Urinary bladder (tissue), 4 donors: ENCODE results near the gene SPATA31C2. TPM values are rescaled to one million over a fixed set of nuclear protein-coding genes. Genes with fewer than 3 reads are reported as not detected.
"Not testable (repeated sequence)": the region's sequence is repeated elsewhere in the genome, so short reads cannot be mapped to it uniquely, and the experiment has no call there.

ENCODE experiments used
- DNase-seq: peaks from one replicate; pipeline ENCODE4 v3.0.0-alpha.2; 2015; ENCODE audit errors: extremely low spot score
- H3K27ac ChIP-seq: one replicate; pipeline ENCODE4 v1.5.1; 2013; ENCODE audit warnings: low read depth, mild to moderate bottlenecking, moderate library complexity
- H3K36me3 ChIP-seq: one replicate; pipeline ENCODE4 v1.6.1; 2013; ENCODE audit warnings: mild to moderate bottlenecking, moderate library complexity; ENCODE audit not compliant: insufficient read depth
- H3K4me1 ChIP-seq: one replicate; pipeline ENCODE4 v1.6.1; 2013; ENCODE audit warnings: mild to moderate bottlenecking, moderate library complexity; ENCODE audit not compliant: insufficient read depth
- H3K4me3 ChIP-seq: one replicate; pipeline ENCODE4 v1.5.1; 2013; ENCODE audit warnings: low read depth, low read length
- WGBS: extraction: QIAGEN DNeasy Blood & Tissue Kit; methylation state at CpG from one replicate; pipeline ENCODE4 v1.1.7; 2013; 5-methylcytosine and 5-hydroxymethylcytosine counted together
- polyA plus RNA-seq: library from polyadenylated mRNA; stranded (reverse); fragments of 200-250 nt; gene quantifications from one replicate; pipeline ENCODE4 v1.2.3, GENCODE V29; 2013
- total RNA-seq: library from RNA; depleted of rRNA; stranded (reverse); fragments of >200 nt; gene quantifications from one replicate; pipeline ENCODE4 v1.2.3, GENCODE V29; 2014
- donor health status: healthy with polysubstance abuse.
- donor health status: healthy.

Gene SPATA31C2
- not detected for total RNA-seq
- not detected for polyA plus RNA-seq

GRCh38 chr9:88138375-88138774, at the start of gene SPATA31C2:
Gene SPATA31C2 (minus strand): TSS chr9:88138475. CDS start chr9:88138446, 29 bp downstream.
- not testable (repeated sequence) for H3K4me3 ChIP-seq, H3K36me3 ChIP-seq, DNase-seq, H3K4me1 ChIP-seq, H3K27ac ChIP-seq
- 74% methylated on average over 1 of the region's 8 CpGs for WGBS

- 35% methylated on average over 2 of the region's 2 CpGs for WGBS
- no peaks in the 10 kb centered on the region for H3K4me1 ChIP-seq
- no peak for DNase-seq
- H3K27ac ChIP-seq: no peak overlapping the region
- no peak overlapping the region for H3K4me3 ChIP-seq
- H3K36me3 ChIP-seq: no peaks in the 10 kb centered on the region
Observed at GRCh38 chr9:88187631-88188030, 49.4 kb upstream of the SPATA31C2 start.

- Histone ChIP-seq H3K4me3 (no peak overlapping the region), H3K27ac (no peak overlapping the region), H3K36me3 (no peaks in the 10 kb centered on the region), H3K4me1 (no peaks in the 10 kb centered on the region)
- no peak for DNase-seq
- WGBS: 94% methylated on average over 3 of the region's 3 CpGs
Observed at GRCh38 chr9:88186495-88187110, 48.3 kb upstream of the SPATA31C2 start.

GRCh38 chr9:88184976-88185375, 46.7 kb upstream of the SPATA31C2 start:
- DNase-seq: no peak
- no peak overlapping the region for H3K27ac ChIP-seq
- H3K36me3 ChIP-seq: no peaks in the 10 kb centered on the region
- no peak overlapping the region for H3K4me3 ChIP-seq
- H3K4me1 ChIP-seq: no peaks in the 10 kb centered on the region
- WGBS: 86% methylated on average over 2 of the region's 2 CpGs

GRCh38 chr9:88183798-88184495, 45.7 kb upstream of the SPATA31C2 start:
- DNase-seq: no peak
- 74% methylated on average over 5 of the region's 5 CpGs for WGBS

GRCh38 chr9:88182501-88182900, 44.2 kb upstream of the SPATA31C2 start:
- WGBS: 53% methylated on average over 6 of the region's 6 CpGs
- DNase-seq: no peak
- no peak overlapping the region for H3K27ac ChIP-seq
- no peak overlapping the region for H3K4me3 ChIP-seq
- H3K4me1 ChIP-seq: no peaks in the 10 kb centered on the region
- no peaks in the 10 kb centered on the region for H3K36me3 ChIP-seq

More at GRCh38 chr9:88183798-88184495, 45.7 kb upstream of the SPATA31C2 start:
- Histone ChIP-seq H3K27ac (no peak overlapping the region), H3K4me3 (no peak overlapping the region), H3K4me1 (no peaks in the 10 kb centered on the region), H3K36me3 (no peaks in the 10 kb centered on the region)

GRCh38 chr9:88180081-88180765, 41.9 kb upstream of the SPATA31C2 start:
- WGBS: 96% methylated on average over 23 of the region's 23 CpGs
- H3K27ac ChIP-seq: no peak overlapping the region
- DNase-seq: no peak
- no peaks in the 10 kb centered on the region for H3K36me3 ChIP-seq
- no peak overlapping the region for H3K4me3 ChIP-seq
- no peaks in the 10 kb centered on the region for H3K4me1 ChIP-seq

GRCh38 chr9:88179062-88179521, 40.8 kb upstream of the SPATA31C2 start:
- no peak for DNase-seq
- 60% methylated on average over 5 of the region's 5 CpGs for WGBS
- Histone ChIP-seq H3K36me3 (no peaks in the 10 kb centered on the region), H3K4me3 (no peak overlapping the region), H3K27ac (no peak overlapping the region), H3K4me1 (no peaks in the 10 kb centered on the region)

GRCh38 chr9:88178641-88179040, 40.4 kb upstream of the SPATA31C2 start:
- no peaks in the 10 kb centered on the region for H3K36me3 ChIP-seq
- H3K4me3 ChIP-seq: no peak overlapping the region
- WGBS: 73% methylated on average over 6 of the region's 6 CpGs
- H3K27ac ChIP-seq: no peak overlapping the region
- no peaks in the 10 kb centered on the region for H3K4me1 ChIP-seq
- DNase-seq: no peak

- no peak for DNase-seq
- 82% methylated on average over 3 of the region's 3 CpGs for WGBS
- no peak overlapping the region for H3K27ac ChIP-seq
Observed at GRCh38 chr9:88177371-88177770, 39.1 kb upstream of the SPATA31C2 start.

GRCh38 chr9:88174324-88174723, 36.0 kb upstream of the SPATA31C2 start:
- Histone ChIP-seq H3K4me3 (no peak overlapping the region), H3K27ac (no peak overlapping the region), H3K36me3 (no peaks in the 10 kb centered on the region), H3K4me1 (no peaks in the 10 kb centered on the region)
- DNase-seq: no peak
- 53% methylated on average over 4 of the region's 4 CpGs for WGBS

More at GRCh38 chr9:88177371-88177770, 39.1 kb upstream of the SPATA31C2 start:
- Histone ChIP-seq H3K4me3 (no peak overlapping the region), H3K36me3 (no peaks in the 10 kb centered on the region), H3K4me1 (no peaks in the 10 kb centered on the region)

GRCh38 chr9:88173378-88173999, 35.2 kb upstream of the SPATA31C2 start:
- Histone ChIP-seq H3K27ac (no peak overlapping the region), H3K4me1 (no peaks in the 10 kb centered on the region), H3K4me3 (no peak overlapping the region), H3K36me3 (no peaks in the 10 kb centered on the region)
- no peak for DNase-seq
- 78% methylated on average over 10 of the region's 10 CpGs for WGBS

GRCh38 chr9:88169700-88170099, 31.4 kb upstream of the SPATA31C2 start:
- DNase-seq: no peak
- no peaks in the 10 kb centered on the region for H3K4me1 ChIP-seq
- H3K36me3 ChIP-seq: no peaks in the 10 kb centered on the region
- H3K27ac ChIP-seq: no peak overlapping the region
- no peak overlapping the region for H3K4me3 ChIP-seq
